Tibial artery (tissue), 4 donors: Measurements from ENCODE around the gene FAM161A.
"Not testable (repeated sequence)": the region's sequence is repeated elsewhere in the genome, so short reads cannot be mapped to it uniquely, and the experiment has no call there.

ENCODE experiments used
- DNase-seq, 2 donors: peaks; one replicate each; pipeline ENCODE4 v3.0.0-alpha.2; 2019
- H3K27ac ChIP-seq, 2 donors: fragments of 200-600 bp; sonication (generic) in 1 of 2; 1 replicate in 1 of 2; 2 replicates in 1 of 2; pipeline ENCODE4 v1.5.1; 2018 to 2019; ENCODE audit warnings: mild to moderate bottlenecking in 1 of 2
- H3K27me3 ChIP-seq, 2 donors: fragments of 200-600 bp; sonication (generic) in 1 of 2; one replicate each; pipeline versions ENCODE4 v1.5.1 to v1.6.0; 2016 to 2019
- H3K36me3 ChIP-seq, 3 donors: fragments of 200-600 bp; sonication (generic) in 2 of 3; one replicate each; pipeline ENCODE4 v1.5.1; 2016 to 2019; ENCODE audit warnings: mild to moderate bottlenecking in 2 of 3
- H3K4me1 ChIP-seq, 4 donors: fragments of 200-600 bp; sonication (generic) in 2 of 4; 1 replicate in 3 of 4; 2 replicates in 1 of 4; pipeline ENCODE4 v1.5.1; 2016 to 2019
- H3K4me3 ChIP-seq, 2 donors: fragments of 200-600 bp; sonication (generic) in 1 of 2; 1 replicate in 1 of 2; 2 replicates in 1 of 2; pipeline ENCODE4 v1.5.1; 2018 to 2019; ENCODE audit warnings: mild to moderate bottlenecking in 2 of 2
- H3K9me3 ChIP-seq, 3 donors: fragments of 200-600 bp; sonication (generic) in 1 of 3; one replicate each; pipeline ENCODE4 v1.5.1; 2016 to 2019
- CTCF ChIP-seq, 2 experiments: fragments of 200-600 bp in 1 of 2; fragments of 450-650 bp in 1 of 2; IDR thresholded peaks; one replicate each; pipeline ENCODE4 v1.5.1; 2017 to 2019; ENCODE audit warnings: antibody characterized with exemption in 2 of 2, mild to moderate bottlenecking in 1 of 2, moderate library complexity in 1 of 2
- intact Hi-C: fragments of 100-400 bp; cut with DNase I; formaldehyde crosslinking; loops from one replicate; pipeline ENCODE4 v1.15.0; 2023; ENCODE audit warnings: low total_unique reads

Gene FAM161A

GRCh38 chr2:61885896-61886603 is 32.2 kb upstream of the FAM161A start:
- no peak for DNase-seq
- Histone ChIP-seq H3K27me3 (no peaks in the 10 kb centered on the region), H3K27ac (no peak overlapping the region), H3K36me3 (peaks cover 38 to 45% (median 38%) of the 10 kb centered on the region in 3 donors), H3K9me3 (no peaks in the 10 kb centered on the region), H3K4me1 (peaks cover 0 to 24% (median 17%) of the 10 kb centered on the region in 4 donors), H3K4me3 (no peak overlapping the region)
- no peak for TF ChIP-seq CTCF (IDR thresholded peaks at IDR 0.05)
- intact Hi-C loops: loop anchor here (5.0 kb wide), 2 partner anchors 124 to 621 kb away; partner anchors contain the start of gene TMEM17

- TF ChIP-seq CTCF (IDR thresholded peaks at IDR 0.05): no peak
- Histone ChIP-seq H3K9me3 (no peaks in the 10 kb centered on the region), H3K27ac (no peak overlapping the region), H3K4me3 (no peak overlapping the region), H3K4me1 (peaks cover 0 to 21% (median 16%) of the 10 kb centered on the region in 4 donors), H3K36me3 (peaks cover 69 to 74% (median 69%) of the 10 kb centered on the region in 3 donors), H3K27me3 (no peaks in the 10 kb centered on the region)
- intact Hi-C loops: no loop called here
- no peak for DNase-seq
Measured at GRCh38 chr2:61882850-61883249, 29.0 kb upstream of the FAM161A start.

GRCh38 chr2:61879351-61879750 is 25.5 kb upstream of the FAM161A start:
- H3K4me3 ChIP-seq, H3K27ac ChIP-seq, H3K4me1 ChIP-seq, H3K27me3 ChIP-seq, intact Hi-C loops, DNase-seq, H3K9me3 ChIP-seq: not testable (repeated sequence)
- H3K36me3 ChIP-seq: peaks cover 97 to 98% (median 97%) of the 10 kb centered on the region in 3 donors

DNA sequence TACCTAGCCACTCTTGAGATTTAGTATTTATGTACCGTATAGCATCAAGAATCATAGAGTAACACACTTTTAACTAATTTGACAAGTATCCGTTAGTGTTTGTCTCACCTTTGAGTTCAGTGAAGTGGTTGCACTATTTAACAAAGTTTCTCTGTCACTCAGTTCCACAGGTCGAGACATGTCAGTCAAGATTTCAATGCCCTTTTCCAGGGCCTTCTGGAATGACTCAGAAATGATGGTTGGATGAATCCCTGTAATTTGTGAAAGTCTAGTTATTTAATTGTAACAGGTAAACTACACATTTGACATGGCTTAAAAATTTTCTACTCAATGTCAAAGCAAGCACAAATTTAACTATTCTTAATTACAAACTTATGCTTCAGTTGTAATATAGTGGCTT is 24.9 kb upstream of the FAM161A start:
- intact Hi-C loops: no loop called here
- DNase-seq: no peak
- no peak for TF ChIP-seq CTCF (IDR thresholded peaks at IDR 0.05)

GRCh38 chr2:61877571-61878245 is 23.8 kb upstream of the FAM161A start:
- no peaks in the 10 kb centered on the region for H3K27me3 ChIP-seq
- H3K4me3 ChIP-seq: no peak overlapping the region
- no peaks in the 10 kb centered on the region for H3K4me1 ChIP-seq
- no peak for DNase-seq
- peaks cover 96 to 97% (median 97%) of the 10 kb centered on the region in 3 donors for H3K36me3 ChIP-seq
- no peak for TF ChIP-seq CTCF (IDR thresholded peaks at IDR 0.05)
- intact Hi-C loops: no loop called here
- no peak overlapping the region for H3K27ac ChIP-seq
- H3K9me3 ChIP-seq: no peaks in the 10 kb centered on the region

More for the DNA sequence above, 24.9 kb upstream of the FAM161A start:
- Histone ChIP-seq H3K27ac (no peak overlapping the region), H3K9me3 (no peaks in the 10 kb centered on the region), H3K4me3 (no peak overlapping the region), H3K27me3 (no peaks in the 10 kb centered on the region), H3K4me1 (no peaks in the 10 kb centered on the region), H3K36me3 (peaks cover 97 to 98% (median 97%) of the 10 kb centered on the region in 3 donors)

DNA sequence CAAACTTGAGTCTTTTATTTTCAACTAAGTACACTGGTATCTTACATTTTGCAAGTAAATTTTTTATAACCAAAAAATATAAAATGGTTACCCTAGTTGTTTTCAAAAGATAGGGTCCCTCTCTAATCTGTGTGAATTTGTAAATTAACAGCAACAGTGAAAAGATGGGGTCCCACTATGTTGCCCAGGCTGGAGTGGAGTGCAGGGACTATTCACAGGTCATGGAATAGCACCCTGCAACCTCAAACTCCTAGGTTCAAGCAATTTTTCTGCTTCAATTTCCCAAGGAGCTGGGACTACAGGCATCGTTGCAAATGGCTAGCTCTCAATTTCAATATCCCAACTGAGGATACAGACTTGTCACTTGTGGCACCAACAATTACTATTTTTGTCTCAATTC is 22.5 kb upstream of the FAM161A start:
- no peak for TF ChIP-seq CTCF (IDR thresholded peaks at IDR 0.05)
- H3K4me3 ChIP-seq: no peak overlapping the region
- intact Hi-C loops: no loop called here
- no peaks in the 10 kb centered on the region for H3K4me1 ChIP-seq
- no peak for DNase-seq
- no peak overlapping the region for H3K27ac ChIP-seq
- no peaks in the 10 kb centered on the region for H3K9me3 ChIP-seq
- H3K27me3 ChIP-seq: no peaks in the 10 kb centered on the region
- H3K36me3 ChIP-seq: peaks cover 96 to 97% (median 97%) of the 10 kb centered on the region in 3 donors

DNA sequence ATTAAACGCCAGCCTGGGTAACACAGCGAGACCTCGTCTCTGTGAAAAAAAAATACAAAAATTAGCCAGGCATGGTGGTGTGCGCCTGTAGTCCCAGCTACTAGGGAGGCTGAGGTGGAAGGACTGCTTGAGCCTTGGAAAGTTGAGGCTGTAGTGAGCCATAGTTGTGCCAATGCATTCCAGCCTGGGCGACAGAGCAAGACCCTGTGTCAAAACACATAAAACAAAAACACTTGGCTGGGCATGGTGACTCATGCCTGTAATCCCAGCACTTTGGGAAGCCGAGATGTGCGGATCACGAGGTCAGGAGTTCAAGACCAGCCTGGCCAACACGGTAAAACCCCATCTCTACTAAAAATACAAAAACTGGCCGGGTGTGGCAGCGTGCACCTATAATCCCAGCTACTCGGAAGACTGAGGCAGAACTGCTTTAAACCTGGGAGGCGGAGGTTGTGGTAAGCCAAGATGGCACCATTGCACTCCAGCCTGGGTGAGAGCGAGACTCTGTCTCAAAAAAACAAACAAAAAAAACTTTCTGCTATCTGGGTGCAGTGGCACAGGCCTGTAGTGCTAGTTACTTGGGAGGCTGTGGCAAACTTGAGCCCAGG is 12.7 kb upstream of the FAM161A start:
- intact Hi-C loops, DNase-seq, H3K4me1 ChIP-seq, H3K27ac ChIP-seq, H3K27me3 ChIP-seq, H3K9me3 ChIP-seq, H3K4me3 ChIP-seq: not testable (repeated sequence)
- peaks cover 54 to 75% (median 62%) of the 10 kb centered on the region in 3 donors for H3K36me3 ChIP-seq
